ENCODE data around the gene STAP1.
"Not testable (repeated sequence)": the region's sequence is repeated elsewhere in the genome, so short reads cannot be mapped to it uniquely, and the experiment has no call there.

The STAP1 gene

DNA sequence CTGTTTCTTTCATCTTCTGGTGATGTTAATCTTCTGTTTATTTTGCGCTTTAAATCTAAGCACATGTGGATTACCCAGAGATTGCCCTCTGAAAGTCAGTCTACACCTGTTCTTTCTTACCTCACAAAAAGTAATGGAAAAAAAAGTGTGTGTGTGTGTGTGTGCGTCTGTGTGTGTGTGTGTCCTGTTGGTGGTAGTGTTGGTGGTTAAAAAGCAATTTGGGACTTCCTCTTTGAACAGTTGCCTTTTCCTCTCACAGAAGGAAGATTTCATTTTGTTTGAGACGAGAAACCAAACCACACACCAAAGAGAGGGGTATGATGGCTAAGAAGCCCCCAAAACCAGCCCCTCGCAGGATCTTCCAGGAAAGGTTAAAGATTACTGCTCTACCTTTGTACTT lies at the start of gene STAP1:
Gene STAP1, plus strand, starts transcription at position 235 of the 400 bp plus-strand sequence. Its CDS starts 83 bp downstream, at position 318.
- DNase-seq, result no peak

- DNase-seq, result no peak
These were observed 46.0 kb upstream of the STAP1 start for GRCh38 chr4:67512501-67512900.

DNA sequence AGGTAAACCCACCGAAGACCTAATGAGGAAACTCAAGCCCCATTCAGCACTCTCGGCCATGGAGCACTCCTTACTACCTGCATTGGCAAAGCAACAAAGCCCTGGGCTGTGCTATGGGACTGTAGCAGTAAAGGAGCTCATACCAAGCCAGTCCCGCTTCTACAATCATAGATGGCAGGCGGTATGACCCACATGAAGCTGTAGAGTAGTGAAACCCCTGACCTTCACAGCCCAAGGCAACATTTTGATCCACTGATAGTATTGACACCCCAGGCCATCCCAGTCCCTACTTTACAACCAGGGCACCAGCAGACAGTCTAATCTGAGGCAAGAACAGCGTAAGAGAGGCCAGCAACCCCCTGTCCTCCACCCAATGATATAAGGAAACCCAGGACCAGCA lies 38.4 kb upstream of the STAP1 start:
- no peak for DNase-seq

- DNase-seq, result no peak
These were observed 37.0 kb upstream of the STAP1 start for GRCh38 chr4:67521506-67521905.

GRCh38 chr4:67522230-67522629 lies 36.3 kb upstream of the STAP1 start:
- DNase-seq, result no peak

DNA sequence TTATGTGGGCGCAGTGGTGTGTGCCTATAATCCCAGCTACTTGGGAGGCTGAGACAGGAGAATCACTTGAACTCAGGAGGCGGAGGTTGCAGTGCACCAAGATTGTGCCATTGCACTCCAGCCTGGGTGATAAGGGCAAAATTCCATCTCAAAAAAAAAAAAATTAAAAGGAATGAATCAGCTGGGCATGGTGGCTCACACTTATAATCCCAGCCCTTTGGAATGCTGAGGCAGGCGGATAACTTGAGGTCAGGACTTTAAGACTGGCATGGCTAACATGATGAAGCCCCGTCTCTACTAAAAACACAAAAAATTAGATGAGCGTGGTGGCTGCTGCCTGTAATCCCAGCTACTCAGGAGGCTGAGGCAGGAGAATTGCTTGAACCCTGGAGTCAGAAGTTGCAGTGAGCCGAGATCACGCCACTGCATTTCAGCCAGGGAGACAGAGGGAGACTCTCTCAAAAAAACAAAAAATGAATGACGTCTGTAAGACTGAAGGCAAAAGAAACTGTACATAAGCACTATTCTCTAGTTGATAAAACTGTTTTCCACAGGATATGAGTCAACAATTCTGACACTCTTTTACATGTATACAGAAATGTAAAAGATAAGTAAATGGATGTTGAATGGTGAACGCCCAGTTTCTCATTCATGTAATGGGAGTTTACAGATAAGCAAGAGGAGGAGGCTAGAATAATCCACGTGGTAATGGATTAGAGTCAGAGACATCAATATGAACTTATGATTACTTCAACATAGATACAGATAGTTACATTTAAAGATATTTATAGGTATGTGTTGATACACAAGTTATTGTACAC lies 35.5 kb upstream of the STAP1 start:
- no peak for DNase-seq

- DNase-seq, result not testable (repeated sequence)
These were observed 34.4 kb upstream of the STAP1 start for GRCh38 chr4:67524140-67524539.

DNA sequence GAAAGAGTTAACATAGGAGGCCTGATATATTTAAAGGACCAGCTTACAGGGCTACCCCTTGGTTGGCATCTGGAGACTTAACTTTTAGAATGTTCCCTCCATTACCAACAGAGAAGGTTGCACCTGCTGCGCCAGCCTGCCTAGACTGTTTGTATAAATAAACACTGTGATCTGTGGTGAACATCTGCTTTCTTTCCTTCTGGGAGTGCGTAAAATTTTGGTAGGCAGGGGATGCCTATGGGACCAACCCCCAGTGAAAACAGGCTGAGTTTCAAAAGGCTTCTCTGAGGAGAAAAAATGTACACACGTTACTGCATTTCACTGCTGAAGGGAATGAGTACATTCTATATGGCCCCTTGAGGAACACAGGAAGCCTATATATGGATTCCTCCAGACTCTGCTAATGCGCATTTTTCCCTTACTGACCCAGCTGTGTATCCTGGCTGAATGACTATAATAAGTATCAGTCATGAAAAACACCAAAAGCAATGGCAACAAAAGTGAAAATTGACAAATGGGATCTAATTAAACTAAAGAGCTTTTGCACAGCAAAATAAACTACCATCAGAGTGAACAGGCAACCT lies 27.1 kb upstream of the STAP1 start:
- no peak for DNase-seq

- DNase-seq, result not testable (repeated sequence)
These were observed 26.1 kb upstream of the STAP1 start for GRCh38 chr4:67532397-67532796.

- DNase-seq, result no peak
These were observed 25.4 kb upstream of the STAP1 start for GRCh38 chr4:67533112-67533511.

GRCh38 chr4:67535280-67535840 lies 23.2 kb upstream of the STAP1 start:
- no peak for DNase-seq

DNA sequence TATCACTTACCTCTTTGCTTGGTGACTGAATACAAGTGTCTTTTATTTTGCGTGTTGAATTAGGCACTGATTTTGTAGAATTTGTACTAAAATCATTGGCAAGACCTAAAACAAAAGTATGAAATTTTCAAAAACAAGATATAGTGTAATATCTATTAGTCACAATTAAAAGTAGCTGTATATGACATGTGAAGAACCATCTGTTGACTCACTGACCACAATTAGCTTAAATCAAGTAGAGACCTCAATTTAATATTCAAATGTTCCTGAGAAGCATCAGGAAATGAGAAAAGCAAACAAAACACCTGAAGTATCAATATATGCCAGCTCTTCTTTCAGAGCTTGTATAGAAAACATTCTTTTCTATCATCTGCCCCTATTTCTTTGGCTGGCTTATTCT lies 18.7 kb upstream of the STAP1 start:
- no peak for DNase-seq

DNA sequence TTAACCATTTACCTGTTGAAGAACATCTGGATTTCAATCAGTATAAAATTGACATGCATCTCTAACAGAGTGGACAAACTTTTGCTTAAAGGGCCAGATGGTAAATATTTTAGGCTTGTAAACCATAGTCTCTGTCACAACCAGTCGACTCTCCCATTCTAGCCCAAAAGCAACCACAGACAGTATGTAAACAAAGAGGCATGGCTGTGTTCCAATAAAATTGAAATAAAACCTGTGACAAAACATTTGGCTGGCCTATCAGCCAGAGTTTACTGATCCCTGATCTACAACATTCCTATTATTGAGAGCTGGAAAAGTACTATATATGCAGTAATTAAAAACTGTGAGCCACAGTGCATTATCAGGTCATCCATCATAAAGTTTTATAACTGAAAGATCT lies 16.5 kb upstream of the STAP1 start:
- no peak for DNase-seq

- peak; percentile 96 for DNase-seq
These were observed 13.1 kb upstream of the STAP1 start, which contains the start of gene CENPC for GRCh38 chr4:67545199-67546003. Gene CENPC (minus strand): TSS chr4:67545503. CDS start chr4:67545355, 148 bp downstream.

DNA sequence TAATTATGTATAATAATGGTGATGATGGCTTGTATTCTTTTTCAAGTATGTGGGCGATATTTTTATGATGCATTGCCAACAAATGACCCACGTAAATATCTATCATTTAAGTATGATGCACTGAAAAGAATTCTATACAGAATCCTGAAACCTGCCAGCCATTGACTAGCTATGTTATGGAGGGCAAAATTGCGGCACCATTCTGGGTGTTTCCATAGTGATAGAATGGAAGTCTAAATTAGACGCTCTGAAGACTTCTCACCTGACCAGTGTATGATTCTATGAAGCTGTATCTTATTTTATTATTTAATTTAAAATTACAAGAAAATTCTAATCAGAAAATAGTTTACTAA lies 12.5 kb upstream of the STAP1 start:
- DNase-seq, result no peak

DNA sequence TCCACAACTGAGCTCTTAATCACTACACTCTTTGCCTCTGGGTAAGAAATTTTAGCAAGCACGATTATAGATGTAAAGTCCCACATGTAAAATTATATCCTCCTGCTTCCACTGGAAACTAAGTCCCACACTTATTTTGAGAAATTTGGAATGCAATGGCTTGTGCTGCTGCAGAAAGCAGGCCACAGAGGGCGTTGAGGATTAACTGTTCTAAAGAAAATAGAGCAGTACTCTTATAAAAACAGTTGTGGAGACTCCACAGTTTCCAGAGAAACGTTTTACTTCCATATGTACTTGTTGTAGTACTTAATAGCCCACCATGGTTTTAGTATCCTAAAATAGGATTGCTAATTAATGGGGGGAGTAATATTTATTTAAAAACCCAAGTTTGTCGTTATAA lies 11.6 kb upstream of the STAP1 start:
- DNase-seq, result no peak

DNA sequence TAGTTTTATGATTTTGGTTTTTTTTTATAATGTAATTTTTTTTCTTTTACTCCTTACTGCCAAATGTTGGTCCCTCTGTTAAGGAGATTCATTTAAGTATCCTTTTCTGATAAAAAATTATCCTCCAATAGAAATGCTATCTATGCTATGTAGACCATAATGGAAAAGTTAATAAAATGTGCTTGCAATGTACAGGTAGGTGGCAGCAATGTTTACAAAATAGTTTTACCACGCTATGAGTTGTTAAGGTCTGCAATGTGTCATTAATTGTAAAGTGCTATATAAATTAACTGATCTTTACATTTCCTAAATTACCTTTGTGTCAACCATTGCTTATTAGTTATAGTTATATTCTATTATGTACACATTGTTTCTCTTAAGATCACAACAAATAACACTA lies 9.4 kb upstream of the STAP1 start:
- DNase-seq, result no peak

DNA sequence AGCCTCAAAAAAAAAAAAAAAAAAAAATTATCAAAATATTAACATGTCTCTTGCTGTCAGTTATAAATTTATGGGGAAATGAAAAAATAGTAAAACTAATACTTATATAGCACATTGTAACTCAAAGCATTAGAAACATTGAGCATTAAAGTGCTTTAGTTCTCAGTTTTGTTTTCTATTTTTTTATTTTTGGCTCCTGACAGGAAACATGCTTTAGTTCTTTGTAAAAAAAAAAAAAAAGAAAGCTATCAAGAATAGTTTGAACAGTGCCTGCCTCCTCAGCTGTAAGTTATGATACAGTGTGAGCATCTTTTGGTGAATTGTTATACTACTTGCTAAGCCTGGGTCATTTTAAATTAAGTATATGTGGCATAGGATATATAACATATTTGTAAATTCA lies 8.1 kb upstream of the STAP1 start:
- DNase-seq, result no peak

DNA sequence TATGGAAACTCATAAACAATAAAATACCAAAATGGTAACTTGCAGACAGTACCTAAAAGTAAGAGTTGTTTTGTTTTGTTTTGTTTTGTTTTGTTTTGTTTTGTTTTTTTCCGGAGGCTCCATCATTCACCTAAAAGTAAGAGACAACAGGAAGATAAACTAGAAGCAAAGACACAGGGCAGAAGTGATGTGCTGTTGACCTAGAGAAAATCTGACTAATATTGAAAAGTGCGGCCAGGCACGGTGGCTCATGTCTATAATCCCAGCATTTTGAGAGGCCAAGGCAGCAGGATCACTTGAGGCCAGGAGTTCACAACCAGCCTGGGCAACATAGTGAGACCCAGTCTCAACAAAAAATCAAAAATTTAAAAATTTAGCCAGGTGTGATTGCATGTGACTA lies 7.7 kb upstream of the STAP1 start:
- no peak for DNase-seq

DNA sequence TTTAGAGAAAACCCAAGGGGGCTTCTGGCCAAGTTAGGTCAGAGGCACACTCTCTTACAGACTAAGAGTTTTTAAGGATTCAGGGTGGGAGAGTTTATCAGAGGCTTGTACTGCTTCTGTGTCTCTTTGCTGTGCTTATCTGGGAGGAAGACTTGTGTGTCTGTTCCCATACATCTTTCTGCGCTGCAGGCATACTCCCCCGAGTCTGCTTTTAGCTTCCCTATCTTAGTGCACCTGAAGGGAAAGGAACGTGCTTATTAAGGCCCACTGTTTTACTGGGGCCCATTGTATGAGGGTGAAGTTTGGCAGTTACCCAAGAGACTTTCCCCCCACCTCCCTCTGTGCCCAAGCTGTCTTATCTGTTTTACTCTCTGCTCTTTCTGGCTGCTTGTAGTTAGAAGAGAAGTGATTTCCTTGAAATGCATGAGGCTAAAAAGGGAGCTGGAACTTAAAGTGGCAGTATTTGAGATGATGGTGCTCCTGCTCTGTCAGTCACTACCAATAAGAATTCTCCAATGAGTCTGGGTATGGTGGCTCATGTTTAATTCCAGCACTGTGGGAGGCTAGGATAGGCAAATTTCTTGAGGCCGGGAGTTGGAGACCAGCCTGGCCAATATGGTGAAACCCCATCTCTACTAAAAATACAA lies 6.3 kb upstream of the STAP1 start:
- DNase-seq, result not testable (repeated sequence)

DNA sequence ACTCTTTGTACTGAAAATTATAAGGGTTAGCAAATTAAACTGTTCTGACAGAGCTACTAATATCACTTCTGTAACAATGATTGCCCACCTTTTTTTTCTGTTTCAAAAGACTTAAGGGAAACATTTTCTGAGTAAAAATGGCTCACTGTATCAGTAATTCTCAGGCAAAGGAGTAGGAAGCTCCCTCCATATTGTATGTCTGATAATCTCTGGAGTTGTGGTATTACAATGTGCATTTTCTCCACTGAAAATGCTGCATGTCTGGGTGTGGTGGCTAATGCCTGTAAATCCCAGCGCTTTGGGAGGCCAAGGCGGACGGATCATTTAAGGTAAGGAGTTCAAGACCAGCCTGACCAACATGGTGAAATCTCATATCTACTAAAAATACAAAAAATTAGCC lies 4.4 kb upstream of the STAP1 start:
- no peak for DNase-seq

GRCh38 chr4:67555447-67555846 lies 3.1 kb upstream of the STAP1 start:
- DNase-seq, result no peak

- no peak for DNase-seq
These were observed 2.1 kb upstream of the STAP1 start for GRCh38 chr4:67556436-67556835.
